NCI-H446 (cell line): ENCODE results near the gene KCNN3.
"Not testable (repeated sequence)": the region's sequence is repeated elsewhere in the genome, so short reads cannot be mapped to it uniquely, and the experiment has no call there.

Experiments used
- DNase-seq, 2 experiments: peaks; one replicate each; lab custom pipeline; 2025; lab: John Stamatoyannopoulos, UW

Gene KCNN3

GRCh38 chr1:154870115-154870571 is at the start of gene KCNN3:
Gene KCNN3 (minus strand): TSS chr1:154870281. CDS start chr1:154869964, 317 bp downstream.
- peak; percentile 89 to 97 for DNase-seq

DNA sequence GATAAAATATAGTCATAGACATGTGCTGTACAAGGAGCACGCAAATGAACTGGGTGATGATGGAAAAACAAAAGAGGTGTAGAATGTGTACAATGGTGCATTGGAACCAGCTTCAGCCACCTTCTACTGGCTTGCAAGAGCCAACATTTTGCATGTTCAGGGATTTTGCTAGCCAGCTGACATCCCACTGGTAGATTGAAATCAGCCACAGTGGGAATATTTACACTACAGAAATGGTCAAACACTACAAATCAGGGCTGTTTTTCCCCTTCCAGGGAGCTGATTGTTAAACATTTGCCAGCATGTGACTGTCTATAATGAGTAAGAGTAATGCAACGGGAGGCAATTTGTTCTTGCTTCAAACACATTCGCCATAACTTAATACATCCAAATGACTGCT is 43.2 kb upstream of the KCNN3 start:
- no peak for DNase-seq

- DNase-seq = no peak
Observed at GRCh38 chr1:154912755-154913154, 42.7 kb upstream of the KCNN3 start.

DNA sequence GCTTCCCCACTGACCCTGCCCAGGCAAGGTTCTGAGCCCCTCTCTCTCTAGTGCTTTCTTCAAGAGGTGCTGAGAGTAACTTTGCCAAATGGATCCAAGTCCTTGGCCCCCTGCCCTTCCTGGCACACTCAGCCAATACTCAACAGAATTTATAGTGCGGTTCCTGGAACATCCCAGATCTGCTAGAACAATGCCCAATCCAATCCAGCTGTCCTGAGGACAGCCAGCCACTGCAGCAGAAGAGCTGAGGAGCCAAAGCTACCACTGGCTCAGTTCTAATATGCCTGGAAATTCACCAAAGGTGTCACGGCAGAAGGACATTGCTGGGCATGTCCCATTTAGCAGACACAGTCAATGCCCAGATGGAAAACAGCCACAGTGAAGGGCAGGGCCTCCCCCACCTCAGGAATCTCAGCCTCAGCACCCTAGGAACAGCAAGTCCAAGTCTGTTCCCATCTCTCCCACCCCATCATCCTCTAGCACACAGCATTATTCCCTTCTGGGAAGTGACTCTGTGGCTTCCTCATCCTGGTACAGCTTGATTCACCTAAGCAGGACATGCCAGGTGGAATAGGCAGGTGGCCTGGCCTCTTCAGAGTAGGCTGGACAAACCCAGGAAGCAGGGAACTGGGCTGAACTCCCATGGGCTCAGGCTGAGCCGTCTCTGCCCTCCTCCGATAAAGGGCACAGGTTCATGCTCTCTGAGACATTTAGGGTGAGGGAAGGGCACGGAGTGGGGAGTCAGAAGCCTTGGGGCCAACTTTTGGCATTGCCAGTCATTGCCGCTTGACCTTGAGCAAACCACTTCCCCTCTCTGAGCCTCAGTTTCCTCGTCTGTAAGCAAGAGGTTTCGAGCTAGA is 41.8 kb upstream of the KCNN3 start:
- DNase-seq = peak; percentile 11 to 36

GRCh38 chr1:154910851-154911250 is 40.8 kb upstream of the KCNN3 start:
- DNase-seq = no peak

DNA sequence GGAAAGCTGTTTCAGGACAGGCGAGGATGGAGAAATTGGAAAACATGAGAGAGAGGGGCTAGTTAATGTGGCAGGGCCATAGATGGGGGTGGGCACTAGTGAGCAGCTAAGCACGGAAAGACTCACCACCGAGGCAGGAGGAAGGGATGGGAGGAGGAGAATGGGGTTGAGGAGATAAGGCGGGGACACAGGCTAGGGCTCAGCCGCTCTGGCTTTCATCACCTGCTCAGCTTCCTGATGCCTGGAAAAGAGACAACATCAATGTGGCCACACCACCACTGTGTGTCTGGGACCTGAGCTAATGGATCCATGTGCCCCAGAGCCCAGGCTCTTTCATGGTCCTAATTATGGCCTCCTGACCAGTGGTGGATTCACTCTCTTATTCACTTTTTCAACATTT is 38.9 kb upstream of the KCNN3 start:
- DNase-seq = no peak

- DNase-seq = not testable (repeated sequence)
Observed at GRCh38 chr1:154908129-154908528, 38.0 kb upstream of the KCNN3 start.

DNA sequence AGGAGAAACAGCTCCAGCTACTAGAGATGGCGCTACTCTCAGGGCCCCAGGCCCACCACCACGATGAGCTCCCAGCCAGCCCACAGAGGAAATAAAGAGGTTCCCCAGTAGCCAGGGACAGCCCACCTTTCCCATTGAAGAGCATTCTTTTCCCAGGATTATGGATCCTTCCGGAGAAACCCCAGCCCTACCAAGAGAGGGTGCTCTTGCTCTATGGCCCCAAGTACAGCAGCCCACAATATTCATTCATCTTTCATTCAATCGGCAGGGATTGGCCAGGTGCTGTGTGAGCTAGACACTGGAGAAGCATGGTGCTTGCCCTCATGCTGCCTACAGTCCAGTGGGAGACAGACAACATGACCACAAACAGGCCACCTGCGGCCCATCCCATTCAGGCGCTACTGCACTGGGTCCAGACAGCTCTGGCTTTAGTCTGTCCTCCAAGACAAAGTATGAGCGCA is 36.6 kb upstream of the KCNN3 start:
- no peak for DNase-seq

DNA sequence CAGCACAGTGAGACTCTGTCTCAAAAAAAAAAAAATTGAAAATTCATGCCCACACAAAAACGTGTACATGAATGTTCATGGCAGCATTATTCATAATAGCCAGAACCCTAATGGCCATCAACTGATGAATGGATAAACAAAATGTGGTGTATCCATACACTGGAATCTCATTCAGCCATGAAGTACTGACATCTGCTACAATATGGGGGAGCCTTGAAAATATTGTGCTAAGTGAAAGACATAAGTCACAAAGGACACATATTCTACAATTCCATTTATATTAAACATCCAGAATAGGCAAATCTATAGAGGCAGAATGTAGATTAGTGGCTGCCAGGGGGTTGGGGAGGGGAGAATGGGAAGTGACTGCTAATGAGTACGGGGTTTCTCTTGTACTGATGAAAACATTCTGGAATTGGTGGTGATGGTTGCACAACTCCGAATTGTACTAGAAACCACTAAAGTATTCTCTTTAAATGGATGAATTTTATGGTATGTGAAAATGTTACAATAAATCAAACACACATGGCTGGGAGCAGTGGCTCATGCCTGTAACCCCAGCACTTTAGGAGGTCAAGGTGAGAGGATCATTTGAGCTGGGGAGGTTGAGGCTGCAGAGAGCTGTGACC is 33.0 kb upstream of the KCNN3 start:
- DNase-seq = no peak

DNA sequence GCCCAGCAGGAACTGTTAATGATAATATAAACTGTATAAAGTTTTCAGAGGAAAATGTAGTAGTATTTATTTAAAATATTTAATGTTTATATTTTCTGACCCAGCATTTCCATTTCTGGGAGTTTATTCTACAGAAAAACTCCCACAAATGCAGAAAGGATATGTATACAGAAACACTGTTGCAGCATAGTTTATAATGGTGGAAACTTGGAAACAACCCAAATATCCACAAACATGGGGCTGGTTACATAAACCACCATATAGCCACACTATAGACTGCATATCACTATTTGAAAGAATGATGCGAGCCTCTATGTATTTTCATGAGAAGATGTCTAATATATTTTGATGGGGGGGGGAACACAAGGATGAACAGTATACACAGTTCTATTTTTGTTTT is 31.5 kb upstream of the KCNN3 start:
- no peak for DNase-seq

GRCh38 chr1:154899041-154899440 is 29.0 kb upstream of the KCNN3 start:
- no peak for DNase-seq

- no peak for DNase-seq
Observed at GRCh38 chr1:154896771-154897286, 26.7 kb upstream of the KCNN3 start.

DNA sequence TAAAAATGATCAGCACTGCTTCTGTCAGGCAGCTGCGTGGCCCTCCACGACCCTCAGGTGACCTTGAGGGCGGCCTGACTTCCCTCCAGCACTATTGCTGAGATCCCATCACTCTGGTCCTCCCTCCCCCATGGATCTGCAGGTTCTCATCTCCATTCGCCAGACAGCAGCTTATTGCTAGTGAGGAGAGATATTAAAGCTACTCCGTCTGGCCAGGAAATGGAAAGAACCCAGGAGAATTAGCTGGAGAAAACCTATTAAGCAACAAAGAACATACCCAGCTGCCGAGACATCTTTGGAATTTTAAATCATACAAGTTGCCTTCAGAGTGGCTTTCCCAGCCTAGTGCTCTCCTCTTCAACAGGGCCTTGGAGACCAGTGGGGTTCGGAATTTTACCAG is 25.7 kb upstream of the KCNN3 start:
- no peak for DNase-seq

GRCh38 chr1:154891452-154891851 is 21.4 kb upstream of the KCNN3 start:
- no peak for DNase-seq

DNA sequence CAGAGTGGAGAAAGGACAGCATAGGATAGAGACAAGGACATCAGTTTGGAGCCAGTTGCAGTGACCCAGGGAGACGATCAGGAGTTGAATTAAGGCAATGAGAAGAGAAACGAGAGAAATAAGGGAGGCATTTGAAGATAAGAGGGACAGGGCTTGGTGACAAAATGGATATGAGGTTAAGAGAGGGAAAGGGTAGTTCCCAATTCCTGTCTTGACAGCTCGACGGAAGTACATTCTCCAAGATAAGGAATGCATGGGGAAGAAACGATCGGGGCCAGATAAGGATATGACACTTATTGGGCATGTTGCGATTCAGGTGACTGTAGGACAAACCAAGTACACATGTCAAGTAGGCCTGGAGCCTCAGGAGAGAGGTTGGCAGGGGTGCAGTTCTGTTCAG is 18.7 kb upstream of the KCNN3 start:
- DNase-seq = no peak

GRCh38 chr1:154886281-154887015 is 16.4 kb upstream of the KCNN3 start:
- no peak for DNase-seq

DNA sequence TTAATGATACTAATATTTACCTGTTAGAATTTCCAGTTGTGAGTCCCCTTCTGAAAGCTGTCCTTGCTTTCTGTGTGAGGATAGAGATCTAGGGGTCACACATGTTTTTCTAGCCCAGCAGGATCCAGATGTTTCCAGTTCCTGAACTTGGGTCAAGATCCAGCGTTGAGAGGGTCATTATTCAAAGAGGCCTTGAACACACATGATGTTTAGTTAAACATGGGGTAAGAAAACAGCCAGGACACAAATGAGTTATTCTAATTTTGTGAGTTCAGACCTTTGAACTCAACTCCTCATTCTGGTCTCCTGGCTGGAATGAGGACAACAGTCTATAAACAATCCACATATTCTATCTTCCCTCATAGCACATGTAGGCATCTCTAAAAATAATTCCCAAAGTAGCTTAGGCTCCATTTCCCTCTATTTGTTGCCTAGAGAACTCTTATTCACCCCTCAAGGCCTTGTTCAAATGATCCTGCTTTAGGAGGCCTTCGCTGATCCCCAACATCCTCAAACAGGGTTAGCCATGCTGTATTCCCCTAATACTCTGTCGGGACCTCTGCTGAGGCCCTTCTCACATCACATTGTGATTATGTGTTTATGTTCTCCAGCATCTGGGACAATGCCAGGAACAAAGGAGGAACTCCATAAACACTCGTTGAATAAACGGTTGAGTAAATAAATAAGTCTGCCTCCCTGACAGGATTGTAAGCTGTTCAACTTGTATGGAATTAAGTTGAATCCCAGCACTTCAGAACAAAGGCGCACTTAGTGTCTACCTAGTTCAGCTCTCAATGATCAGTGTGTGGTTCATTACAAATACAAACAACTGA is 15.0 kb upstream of the KCNN3 start:
- no peak for DNase-seq

DNA sequence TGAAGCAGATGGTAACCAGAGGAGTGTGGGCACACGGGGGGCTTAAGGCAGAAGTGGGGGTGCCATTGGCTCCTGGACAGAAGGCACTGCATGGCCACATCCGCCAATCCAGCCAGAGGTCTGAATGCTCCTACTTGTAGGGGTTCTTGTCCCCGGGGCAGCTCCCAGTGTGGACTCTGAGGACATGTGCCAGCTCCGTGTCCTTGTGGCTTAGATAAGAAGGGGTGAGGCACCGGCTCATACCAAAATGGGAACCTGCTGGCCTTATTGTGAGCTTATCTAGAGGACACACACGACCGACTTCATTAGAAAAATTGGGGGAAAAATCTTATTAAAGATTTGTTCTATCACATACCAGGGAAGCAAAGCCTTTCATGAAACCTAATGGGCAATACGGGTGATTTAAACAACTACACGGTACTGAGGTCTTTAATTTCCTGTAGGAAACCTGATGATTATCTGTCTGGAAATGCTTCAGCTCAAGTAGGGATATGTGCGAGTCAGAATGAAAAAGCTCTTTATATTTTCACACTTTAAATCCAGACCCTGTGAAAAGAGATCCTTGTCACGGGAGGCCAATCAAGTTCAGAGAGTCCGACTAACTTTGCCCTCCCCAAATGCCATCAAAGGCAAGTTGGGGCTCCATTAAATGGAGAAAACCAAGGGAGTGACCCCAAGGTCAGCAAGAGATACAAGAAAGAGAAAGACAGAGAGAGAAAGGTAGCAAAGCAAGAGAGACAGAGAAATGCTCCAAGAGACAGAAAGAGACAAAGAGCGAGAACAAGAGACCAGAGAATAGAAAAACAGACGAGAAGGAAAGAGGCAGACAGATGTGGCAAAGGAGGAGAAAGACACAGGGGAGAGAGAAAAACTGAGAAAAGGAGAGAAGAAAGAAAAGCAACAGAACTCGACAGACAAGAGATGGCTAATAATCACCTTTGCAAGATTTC is 14.1 kb upstream of the KCNN3 start:
- no peak for DNase-seq

- no peak for DNase-seq
Observed at GRCh38 chr1:154881820-154882535, 11.9 kb upstream of the KCNN3 start.

- peak in 1 of 2 experiments; percentile 35 for DNase-seq
Observed at GRCh38 chr1:154880671-154881070, 10.6 kb upstream of the KCNN3 start.
